HG03565 (cell line): ENCODE results near the gene PPP1R9B.

Source experiments
- ATAC-seq: cut with Tn5 transposase; IDR thresholded peaks from one replicate; pipeline ENCODE4 v1.9.1; 2021; ENCODE audit warnings: mild to moderate bottlenecking, moderate library complexity; ENCODE audit not compliant: unreplicated experiment

The PPP1R9B gene

GRCh38 chr17:50094243-50094752 lies 56.2 kb downstream of the PPP1R9B start:
- ATAC-seq, result no peak

GRCh38 chr17:50093807-50094206 lies 56.7 kb downstream of the PPP1R9B start:
- ATAC-seq, result no peak

GRCh38 chr17:50093246-50093645 lies 57.2 kb downstream of the PPP1R9B start:
- ATAC-seq, result no peak

GRCh38 chr17:50091918-50092285 lies 58.6 kb downstream of the PPP1R9B start:
- ATAC-seq, result no peak

- no peak for ATAC-seq
Observed at GRCh38 chr17:50090971-50091917, 59.2 kb downstream of the PPP1R9B start.

- ATAC-seq, result no peak
Observed at GRCh38 chr17:50090071-50090470, 60.4 kb downstream of the PPP1R9B start.

- ATAC-seq, result no peak
Observed at GRCh38 chr17:50088952-50089825, 61.3 kb downstream of the PPP1R9B start.

GRCh38 chr17:50087912-50088405 lies 62.5 kb downstream of the PPP1R9B start:
- no peak for ATAC-seq

GRCh38 chr17:50087246-50087911 lies 63.1 kb downstream of the PPP1R9B start:
- ATAC-seq, result no peak
